Uterus (tissue), 4 donors: ENCODE measurements around the gene ASAP2. TPM values are rescaled to one million over a fixed set of nuclear protein-coding genes. Genes with fewer than 3 reads are reported as not detected.
A peak's percentile ranks its signal among the peaks of the same experiment; 100 is the strongest.

ENCODE experiments used
- DNase-seq, 2 donors: peaks; one replicate each; pipeline ENCODE4 v3.0.0-alpha.2; 2019 to 2020
- H3K27ac ChIP-seq, 2 donors: fragments of 200-600 bp; sonication (generic); 1 replicate in 1 of 2; 2 replicates in 1 of 2; pipeline ENCODE4 v1.5.1; 2016 to 2018
- H3K27me3 ChIP-seq, 2 donors: fragments of 200-600 bp; sonication (generic); one replicate each; pipeline ENCODE4 v1.5.1; 2018 to 2019; ENCODE audit warnings: control low read depth in 1 of 2
- H3K36me3 ChIP-seq, 2 donors: fragments of 200-600 bp; sonication (generic); one replicate each; pipeline ENCODE4 v1.5.1; 2019; ENCODE audit warnings: control low read depth in 1 of 2
- H3K4me1 ChIP-seq, 2 donors: fragments of 200-600 bp; sonication (generic); one replicate each; pipeline ENCODE4 v1.5.1; 2018 to 2019; ENCODE audit warnings: control low read depth in 1 of 2
- H3K4me3 ChIP-seq, 2 donors: fragments of 200-600 bp; sonication (generic); 1 replicate in 1 of 2; 2 replicates in 1 of 2; pipeline ENCODE4 v1.5.1; 2018 to 2019; ENCODE audit warnings: mild to moderate bottlenecking in 1 of 2
- H3K9me3 ChIP-seq, 2 donors: fragments of 200-600 bp; sonication (generic); one replicate each; pipeline ENCODE4 v1.5.1; 2019; ENCODE audit warnings: control low read depth in 1 of 2
- POLR2A ChIP-seq, 2 donors: fragments of 450-650 bp; IDR thresholded peaks; one replicate each; pipeline ENCODE4 v1.6.1; 2016; ENCODE audit warnings: antibody characterized with exemption in 2 of 2, mild to moderate bottlenecking in 1 of 2, moderate library complexity in 1 of 2
- intact Hi-C: fragments of 100-400 bp; cut with DNase I; formaldehyde crosslinking; loops from one replicate; pipeline ENCODE4 v1.15.1; 2023; ENCODE audit warnings: low total_unique reads
- total RNA-seq, 4 donors: library from RNA; depleted of rRNA in 3 of 4; stranded (reverse); fragments of >200 nt in 3 of 4; gene quantifications; one replicate each; pipeline versions ENCODE4 v1.1.0 to v1.2.4, GENCODE V29; 2014 to 2023
- TF ChIP-seq, protein P1 (sequence below), 4 experiments: fragments of 200-600 bp in 2 of 4; fragments of 450-650 bp in 2 of 4; sonication (generic) in 2 of 4; IDR thresholded peaks; one replicate each; pipeline ENCODE4 v1.5.1; 2016 to 2019; ENCODE audit warnings: antibody characterized with exemption in 4 of 4, mild to moderate bottlenecking in 2 of 4, moderate library complexity in 1 of 4
- donor health status: DM: yes; HTN: yes; CAD: no.

The ASAP2 gene
- total RNA-seq, 4 donors from 2014 or later: 24.3 to 55.5 (median 31.3) TPM

DNA sequence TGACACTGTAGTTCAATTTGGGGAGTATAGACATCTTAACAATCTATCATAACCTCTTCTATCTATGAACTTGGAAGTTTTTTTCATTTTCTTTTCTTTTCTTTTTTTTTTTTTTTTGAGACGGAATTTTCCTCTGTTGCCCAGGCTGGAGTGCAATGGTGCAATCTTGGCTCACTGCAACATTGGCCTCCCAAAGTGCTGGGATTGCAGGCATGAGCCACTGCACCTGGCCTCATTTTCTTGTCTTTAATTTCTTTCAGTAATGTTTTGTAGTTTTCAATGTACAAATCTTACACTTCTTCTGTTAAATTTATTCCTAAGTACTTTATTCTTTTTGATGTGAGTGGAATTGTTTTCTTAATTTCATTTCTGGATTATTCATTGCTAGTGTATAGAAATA is 14.6 kb downstream of the ASAP2 start:
- intact Hi-C loops: no loop called here
- no peaks in the 10 kb centered on the region for H3K4me1 ChIP-seq
- H3K27ac ChIP-seq: peak overlapping the region; percentile 56 to 60
- no peaks in the 10 kb centered on the region for H3K36me3 ChIP-seq
- H3K27me3 ChIP-seq: no peaks in the 10 kb centered on the region
- H3K4me3 ChIP-seq: no peak overlapping the region
- no peak for TF ChIP-seq POLR2A (IDR thresholded peaks at IDR 0.05)
- TF ChIP-seq, protein P1, sequence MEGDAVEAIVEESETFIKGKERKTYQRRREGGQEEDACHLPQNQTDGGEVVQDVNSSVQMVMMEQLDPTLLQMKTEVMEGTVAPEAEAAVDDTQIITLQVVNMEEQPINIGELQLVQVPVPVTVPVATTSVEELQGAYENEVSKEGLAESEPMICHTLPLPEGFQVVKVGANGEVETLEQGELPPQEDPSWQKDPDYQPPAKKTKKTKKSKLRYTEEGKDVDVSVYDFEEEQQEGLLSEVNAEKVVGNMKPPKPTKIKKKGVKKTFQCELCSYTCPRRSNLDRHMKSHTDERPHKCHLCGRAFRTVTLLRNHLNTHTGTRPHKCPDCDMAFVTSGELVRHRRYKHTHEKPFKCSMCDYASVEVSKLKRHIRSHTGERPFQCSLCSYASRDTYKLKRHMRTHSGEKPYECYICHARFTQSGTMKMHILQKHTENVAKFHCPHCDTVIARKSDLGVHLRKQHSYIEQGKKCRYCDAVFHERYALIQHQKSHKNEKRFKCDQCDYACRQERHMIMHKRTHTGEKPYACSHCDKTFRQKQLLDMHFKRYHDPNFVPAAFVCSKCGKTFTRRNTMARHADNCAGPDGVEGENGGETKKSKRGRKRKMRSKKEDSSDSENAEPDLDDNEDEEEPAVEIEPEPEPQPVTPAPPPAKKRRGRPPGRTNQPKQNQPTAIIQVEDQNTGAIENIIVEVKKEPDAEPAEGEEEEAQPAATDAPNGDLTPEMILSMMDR (IDR thresholded peaks at IDR 0.05): no peak
- peak; percentile 59 to 61 for DNase-seq
- H3K9me3 ChIP-seq: no peaks in the 10 kb centered on the region

DNA sequence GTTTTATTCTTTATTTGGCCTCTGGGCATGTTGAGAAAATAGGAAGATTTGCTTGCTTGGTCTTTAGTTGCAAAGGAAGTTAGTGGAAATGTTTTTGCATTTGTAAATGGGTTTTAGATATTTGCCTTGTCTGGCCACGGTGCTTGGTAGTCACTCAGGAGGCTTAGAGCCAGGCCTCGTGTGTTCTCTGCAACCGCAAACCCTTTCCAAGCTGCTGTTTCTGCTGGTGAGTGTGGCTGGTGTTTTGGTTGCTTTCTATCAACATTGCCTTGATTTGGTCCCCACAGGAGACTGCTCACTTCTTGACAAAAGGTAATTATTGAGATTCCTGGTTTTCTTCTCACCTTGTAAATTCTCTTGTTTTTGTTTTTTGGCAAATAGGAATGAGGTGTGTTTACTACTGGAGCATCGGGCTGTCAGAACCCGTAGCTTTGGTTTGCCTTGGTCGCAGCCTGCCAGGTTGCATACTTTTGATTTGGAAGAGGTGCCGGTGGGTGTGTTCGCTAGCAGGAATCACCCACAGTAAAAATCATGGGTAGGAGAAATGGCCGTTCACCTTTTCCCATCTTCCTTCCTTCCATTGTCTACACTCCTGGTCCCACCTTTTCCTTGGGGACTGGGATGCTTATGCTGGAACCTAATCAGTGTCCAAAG is 15.8 kb downstream of the ASAP2 start:
- H3K4me1 ChIP-seq: no peaks in the 10 kb centered on the region
- no peaks in the 10 kb centered on the region for H3K27me3 ChIP-seq
- DNase-seq: no peak
- no peak overlapping the region for H3K4me3 ChIP-seq
- H3K9me3 ChIP-seq: no peaks in the 10 kb centered on the region
- intact Hi-C loops: no loop called here
- peak overlapping the region; percentile 60 to 61 for H3K27ac ChIP-seq
- TF ChIP-seq, protein P1 (IDR thresholded peaks at IDR 0.05): no peak
- no peak for TF ChIP-seq POLR2A (IDR thresholded peaks at IDR 0.05)
- no peaks in the 10 kb centered on the region for H3K36me3 ChIP-seq

GRCh38 chr2:9222893-9223287 is 16.3 kb downstream of the ASAP2 start:
- TF ChIP-seq POLR2A (IDR thresholded peaks at IDR 0.05): no peak
- TF ChIP-seq, protein P1 (IDR thresholded peaks at IDR 0.05): no peak
- no peak for DNase-seq
- Histone ChIP-seq H3K36me3 (no peaks in the 10 kb centered on the region), H3K4me1 (no peaks in the 10 kb centered on the region), H3K27ac (peak overlapping the region; percentile 60 to 61), H3K27me3 (no peaks in the 10 kb centered on the region), H3K9me3 (no peaks in the 10 kb centered on the region), H3K4me3 (no peak overlapping the region)
- intact Hi-C loops: no loop called here

GRCh38 chr2:9225806-9226205 is 19.2 kb downstream of the ASAP2 start:
- Histone ChIP-seq H3K9me3 (no peaks in the 10 kb centered on the region), H3K27me3 (no peaks in the 10 kb centered on the region), H3K36me3 (no peaks in the 10 kb centered on the region), H3K27ac (no peak overlapping the region), H3K4me1 (peaks cover 0 to 6% of the 10 kb centered on the region in 2 donors), H3K4me3 (no peak overlapping the region)
- intact Hi-C loops: no loop called here
- no peak for DNase-seq
- TF ChIP-seq, protein P1 (IDR thresholded peaks at IDR 0.05): no peak
- no peak for TF ChIP-seq POLR2A (IDR thresholded peaks at IDR 0.05)

DNA sequence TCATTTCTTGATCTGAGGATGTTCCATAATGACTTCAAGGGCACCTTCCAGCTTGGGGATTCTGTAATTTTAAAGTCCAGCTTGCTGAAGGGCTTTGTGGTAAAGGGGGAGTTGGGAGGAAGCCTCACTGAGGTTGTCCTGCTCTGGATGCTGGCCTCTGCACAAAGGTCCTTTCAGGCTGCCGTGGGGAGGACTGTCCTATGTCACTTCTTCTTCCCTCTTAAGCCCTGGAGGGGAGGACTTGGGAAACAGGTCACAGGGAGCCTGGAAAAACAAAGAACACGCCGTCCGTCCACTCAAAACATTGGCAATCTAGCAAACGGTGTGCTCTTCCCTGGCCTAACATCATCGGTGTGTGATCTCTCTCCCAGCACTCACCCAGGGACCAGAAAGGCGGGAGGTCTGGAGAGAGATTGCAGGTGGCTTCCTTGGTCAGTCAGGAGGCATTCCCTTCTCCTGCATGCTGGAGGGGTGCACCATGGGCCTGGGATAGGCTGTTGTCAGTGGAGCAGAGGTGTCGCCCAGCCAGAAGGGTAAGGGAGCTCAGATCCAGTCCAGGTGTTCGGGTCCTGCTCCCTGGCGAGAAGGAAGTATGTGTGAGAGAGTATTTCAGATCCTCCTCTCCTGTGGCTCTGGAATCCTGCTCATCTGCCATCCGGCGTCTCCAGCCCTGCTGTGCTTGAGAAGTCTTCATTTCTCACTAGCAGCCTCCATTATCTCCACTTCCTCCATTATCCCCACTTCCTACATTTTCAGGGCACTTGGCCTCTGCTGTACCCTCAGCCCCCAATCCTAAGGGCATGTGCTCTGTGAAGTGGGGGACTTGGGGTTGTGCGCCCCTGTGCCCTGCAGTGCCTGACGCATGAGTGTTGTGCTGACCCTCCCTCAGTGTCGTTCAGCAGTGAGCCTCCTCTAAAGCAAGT is 20.1 kb downstream of the ASAP2 start:
- Histone ChIP-seq H3K27me3 (no peaks in the 10 kb centered on the region), H3K4me1 (peaks cover 0 to 15% of the 10 kb centered on the region in 2 donors), H3K4me3 (no peak overlapping the region), H3K36me3 (no peaks in the 10 kb centered on the region), H3K9me3 (no peaks in the 10 kb centered on the region), H3K27ac (peak overlapping the region in 1 of 2 donors; percentile 10)
- TF ChIP-seq, protein P1 (IDR thresholded peaks at IDR 0.05): no peak
- no peak for TF ChIP-seq POLR2A (IDR thresholded peaks at IDR 0.05)
- intact Hi-C loops: no loop called here
- no peak for DNase-seq
